Measurements from ENCODE around the gene TIMMDC1. TPM values are rescaled to one million over a fixed set of nuclear protein-coding genes. Genes with fewer than 3 reads are reported as not detected.
"Not testable (repeated sequence)": the region's sequence is repeated elsewhere in the genome, so short reads cannot be mapped to it uniquely, and the experiment has no call there.

The TIMMDC1 gene
- total RNA-seq, 2 experiments from 2014 or later = 78.1 to 79.8 TPM

DNA sequence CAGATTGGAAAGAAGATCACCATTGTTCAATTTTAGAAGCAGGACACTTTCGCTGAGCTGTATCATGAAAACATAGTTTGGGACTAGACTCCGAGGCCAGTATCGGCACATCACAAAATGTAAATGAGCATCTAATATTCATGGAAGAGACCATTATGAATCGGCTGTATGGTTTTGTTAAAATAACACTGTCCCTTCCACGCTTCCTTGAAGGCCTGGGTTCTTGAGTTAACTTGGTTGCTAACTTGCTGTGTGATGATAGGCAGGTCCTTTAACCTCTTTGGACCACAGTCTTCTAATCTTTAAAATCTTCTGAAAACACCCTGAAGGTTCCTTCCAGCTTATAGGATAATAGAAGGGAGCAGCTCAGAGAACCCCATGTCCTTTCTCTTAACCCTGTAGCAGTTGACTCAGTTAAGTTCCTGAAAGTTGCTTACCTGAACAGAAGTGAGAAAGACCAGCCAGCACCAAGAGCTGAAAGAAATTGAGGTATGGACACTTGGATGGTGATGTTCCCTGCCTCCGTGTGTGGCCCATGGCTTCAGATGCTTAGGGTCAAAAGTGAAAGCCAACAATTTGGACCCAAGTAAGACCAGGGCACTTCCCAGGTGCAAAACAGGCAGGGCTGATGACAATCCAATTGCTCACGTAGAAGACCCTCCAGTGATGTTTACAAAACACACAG lies 59.0 kb downstream of the TIMMDC1 start:
- Mint-ChIP-seq H3K36me3 (ENCODE audit: low read depth) (peaks cover 45% of the 10 kb centered on the region), H3K9me3 (ENCODE audit: insufficient read depth) (no peaks in the 10 kb centered on the region), H3K27me3 (ENCODE audit: low read depth) (no peaks in the 10 kb centered on the region), H3K4me3 (peak overlapping the region; percentile 78), H3K4me1 (ENCODE audit: low read depth) (peaks cover 72% of the 10 kb centered on the region), H3K27ac (peak overlapping the region; percentile 78)
- ATAC-seq (no peak), DNase-seq (no peak)
- POLR2A ChIA-PET = interaction anchor here (0.6 to 4.3 kb wide), 4 partner anchors 58 to 792 kb away, joined by 3 to 30 read pairs (median 7); partner anchors contain the start of genes TIMMDC1 and TMEM39A
- CTCF ChIA-PET = interaction anchor here (1.1 to 1.9 kb wide), 3 partner anchors 15 to 316 kb away, joined by 3 to 5 read pairs (median 4); partner anchors contain the start of genes B4GALT4 and TIMMDC1

DNA sequence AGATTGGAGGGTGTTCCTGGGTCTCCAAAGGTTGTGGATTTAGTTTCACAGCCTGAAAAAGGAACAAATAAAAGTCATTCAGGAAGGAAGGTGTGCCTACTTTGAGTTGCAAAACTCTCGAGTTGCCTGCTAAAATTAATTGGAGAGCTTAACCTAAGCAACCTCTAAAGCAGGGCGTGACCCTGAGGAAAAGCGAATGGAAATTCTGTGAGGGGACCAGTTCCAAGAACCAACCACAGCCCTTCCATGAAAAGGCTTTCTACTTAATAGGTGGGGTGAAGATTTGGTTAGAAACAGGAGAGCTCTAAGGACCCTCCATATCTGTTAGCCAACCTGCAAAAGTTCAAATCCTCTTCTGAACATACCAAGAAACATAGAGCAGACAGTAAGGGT lies 59.5 kb downstream of the TIMMDC1 start:
- ChIA-PET CTCF (interaction anchor here (1.1 to 1.9 kb wide), 5 partner anchors 15 to 317 kb away, joined by 3 to 5 read pairs (median 4); partner anchors contain the start of genes B4GALT4 and TIMMDC1), POLR2A (interaction anchor here (1.0 to 4.3 kb wide), 3 partner anchors 59 to 118 kb away, joined by 3 to 30 read pairs (median 10); partner anchors contain the start of genes TIMMDC1 and TMEM39A)
- Mint-ChIP-seq H3K9me3 (ENCODE audit: insufficient read depth) (no peaks in the 10 kb centered on the region), H3K4me1 (ENCODE audit: low read depth) (peaks cover 75% of the 10 kb centered on the region), H3K4me3 (peak overlapping the region; percentile 78), H3K36me3 (ENCODE audit: low read depth) (peaks cover 42% of the 10 kb centered on the region), H3K27me3 (ENCODE audit: low read depth) (no peaks in the 10 kb centered on the region), H3K27ac (peak overlapping the region; percentile 78)
- ATAC-seq (peak; percentile 35), DNase-seq (peak; percentile 77)

DNA sequence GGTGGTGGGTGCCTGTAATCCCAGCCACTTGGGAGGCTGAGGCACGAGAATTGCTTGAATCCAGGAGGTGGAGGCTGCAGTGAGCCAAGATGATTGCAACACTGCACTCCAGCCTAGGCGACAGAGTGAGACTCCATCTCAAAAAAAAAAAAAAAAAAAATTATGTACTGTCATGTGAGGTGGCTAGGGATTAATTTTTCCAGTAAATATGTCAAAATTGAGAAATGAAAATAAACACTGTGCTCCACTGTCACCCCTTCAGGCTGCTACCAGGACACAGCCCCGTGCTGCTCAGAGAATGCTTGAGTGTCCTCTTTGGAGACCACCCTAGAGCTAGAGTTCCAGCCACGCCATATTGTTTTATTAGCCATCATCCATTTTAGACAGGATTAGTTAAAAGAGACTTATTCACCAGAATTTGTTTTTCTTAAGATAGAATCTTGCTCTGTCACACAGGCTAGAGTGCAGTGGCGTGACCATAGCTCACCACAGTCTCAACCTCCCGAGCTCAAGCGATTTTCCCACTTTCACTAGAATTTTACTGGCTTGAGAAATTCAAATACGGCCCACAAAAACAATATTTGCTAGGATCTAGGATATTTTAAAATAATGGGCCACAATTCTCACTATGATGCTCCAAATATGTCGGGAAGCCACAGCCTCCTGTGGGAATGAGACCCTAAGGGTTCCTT lies 60.4 kb downstream of the TIMMDC1 start:
- H3K36me3 Mint-ChIP-seq (ENCODE audit: low read depth) = peaks cover 40% of the 10 kb centered on the region
- no peaks in the 10 kb centered on the region for H3K9me3 Mint-ChIP-seq (ENCODE audit: insufficient read depth)
- ATAC-seq (no peak), DNase-seq (no peak)
- ChIA-PET CTCF (interaction anchor here (0.7 to 2.0 kb wide), 19 partner anchors 8 to 284 kb away, joined by 3 to 10 read pairs (median 4); partner anchors contain the start of gene ADPRH), POLR2A (interaction anchor here (2.1 to 4.3 kb wide), 3 partner anchors 60 to 95 kb away, joined by 10 to 30 read pairs (median 11); partner anchors contain the start of genes TIMMDC1 and TMEM39A)
- H3K27ac Mint-ChIP-seq = peak overlapping the region; percentile 78
- H3K27me3 Mint-ChIP-seq (ENCODE audit: low read depth) = no peaks in the 10 kb centered on the region
- H3K4me3 Mint-ChIP-seq = peak overlapping the region; percentile 78
- H3K4me1 Mint-ChIP-seq (ENCODE audit: low read depth) = peaks cover 73% of the 10 kb centered on the region

DNA sequence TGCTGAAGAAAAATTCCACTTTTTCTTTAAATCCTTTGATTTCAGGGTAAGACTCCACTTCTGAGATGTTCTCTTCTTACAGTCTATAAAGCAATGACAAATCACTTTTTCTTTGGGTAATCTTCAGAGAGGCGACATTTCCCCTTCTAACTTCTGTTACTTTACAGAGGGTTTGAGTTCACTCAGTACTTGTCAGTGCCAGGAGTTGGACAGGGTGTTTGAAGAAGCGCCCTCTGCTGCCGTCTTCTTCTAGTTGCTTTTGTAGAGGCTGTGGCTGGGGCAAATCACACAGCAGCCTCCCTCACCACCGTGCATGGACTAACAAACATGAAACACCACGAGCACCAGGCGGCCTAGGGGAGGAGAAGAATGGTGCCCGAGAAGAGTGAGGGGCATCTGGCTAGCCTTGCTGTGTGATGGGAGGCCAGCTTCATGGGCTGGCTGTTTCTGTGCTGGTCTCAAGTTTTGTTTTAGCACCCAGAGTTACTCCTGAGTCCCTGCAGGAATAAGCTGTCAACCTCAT lies 61.2 kb downstream of the TIMMDC1 start, which contains the start of gene CD80:
TSS of gene CD80 (minus strand) at position 174 of the 523 bp plus-strand sequence. CDS start 1,886 bp downstream, outside the sequence.
- peak within 1 kb of the TSS; percentile 78 for H3K4me3 Mint-ChIP-seq
- DNase-seq (peak; percentile 90), ATAC-seq (peak; percentile 88)
- ChIA-PET POLR2A (interaction anchor here (1.2 to 4.3 kb wide), 4 partner anchors 61 to 122 kb away, joined by 3 to 30 read pairs (median 8); partner anchors contain the start of genes COX17, TIMMDC1 and TMEM39A), CTCF (interaction anchor here (0.7 to 2.0 kb wide), 27 partner anchors 9 to 323 kb away, joined by 3 to 10 read pairs (median 3); partner anchors contain the start of gene ADPRH)
- no peaks in the 10 kb centered on the region for H3K27me3 Mint-ChIP-seq (ENCODE audit: low read depth)
- H3K27ac Mint-ChIP-seq = peak within 1 kb of the TSS; percentile 78
- peaks cover 66% of the 10 kb centered on the region for H3K4me1 Mint-ChIP-seq (ENCODE audit: low read depth)
- H3K36me3 Mint-ChIP-seq (ENCODE audit: low read depth) = peaks cover 39% of the 10 kb centered on the region
- no peaks in the 10 kb centered on the region for H3K9me3 Mint-ChIP-seq (ENCODE audit: insufficient read depth)

DNA sequence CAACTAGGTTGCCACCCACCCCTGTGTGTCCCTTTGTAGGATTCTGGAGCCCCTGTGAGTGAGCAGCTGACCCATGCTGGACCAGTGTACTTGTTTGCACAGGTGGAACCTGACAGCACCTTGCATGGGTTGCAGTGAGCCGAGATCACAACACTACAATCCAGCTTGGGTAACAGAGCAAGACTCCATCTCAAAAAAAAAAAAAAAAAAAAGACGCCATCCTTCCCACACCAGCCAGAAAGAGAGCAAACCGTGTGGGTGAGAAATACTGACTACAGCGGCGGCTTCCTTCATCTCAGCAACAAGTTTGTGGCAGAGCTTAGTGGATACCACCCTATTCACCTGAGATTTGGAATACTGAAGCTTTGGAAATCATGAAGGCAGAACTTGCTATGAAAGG lies 61.8 kb downstream of the TIMMDC1 start:
- H3K27ac Mint-ChIP-seq = peak overlapping the region; percentile 60
- peaks cover 32% of the 10 kb centered on the region for H3K36me3 Mint-ChIP-seq (ENCODE audit: low read depth)
- peaks cover 59% of the 10 kb centered on the region for H3K4me1 Mint-ChIP-seq (ENCODE audit: low read depth)
- no peaks in the 10 kb centered on the region for H3K27me3 Mint-ChIP-seq (ENCODE audit: low read depth)
- H3K4me3 Mint-ChIP-seq = no peak overlapping the region
- DNase-seq (no peak), ATAC-seq (no peak)
- H3K9me3 Mint-ChIP-seq (ENCODE audit: insufficient read depth) = no peaks in the 10 kb centered on the region
- ChIA-PET CTCF (interaction anchor here (0.7 to 2.0 kb wide), 16 partner anchors 10 to 324 kb away, joined by 3 to 10 read pairs (median 4); partner anchors contain the start of gene ADPRH), POLR2A (interaction anchor here (1.2 to 4.3 kb wide), 4 partner anchors 61 to 122 kb away, joined by 3 to 30 read pairs (median 8); partner anchors contain the start of genes COX17, TIMMDC1 and TMEM39A)

DNA sequence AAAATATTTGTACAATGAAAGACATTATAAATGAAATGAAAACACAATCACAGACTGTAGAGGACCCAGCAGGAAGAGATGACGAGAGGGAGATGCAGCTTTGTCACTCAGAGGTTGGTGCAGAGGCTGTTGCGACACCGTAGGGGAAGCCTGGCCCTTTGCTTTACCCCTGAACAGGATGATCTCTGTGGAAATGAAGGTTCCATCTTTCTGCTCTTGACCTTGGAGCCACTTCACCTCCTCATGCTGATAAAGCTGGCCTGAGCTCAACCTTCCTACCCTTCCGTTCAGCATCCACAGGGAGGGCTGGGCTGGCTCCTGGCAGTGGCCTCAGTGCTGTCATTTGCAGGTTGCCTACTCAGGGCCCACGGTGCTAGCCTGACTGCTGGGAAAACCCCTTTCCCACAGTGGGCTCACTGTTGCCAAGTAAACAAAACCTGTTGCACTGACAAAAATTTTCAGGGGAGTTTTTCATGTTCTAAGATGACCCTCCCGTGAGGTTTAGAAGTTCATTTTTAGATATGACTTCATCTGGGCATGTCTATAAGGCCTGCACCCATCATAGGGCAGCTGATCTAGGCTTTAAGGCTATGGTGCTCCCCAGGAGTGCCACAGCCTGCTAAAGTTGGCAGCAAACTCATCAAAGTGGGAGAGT lies 64.1 kb downstream of the TIMMDC1 start:
- POLR2A ChIA-PET = interaction anchor here (0.7 to 1.2 kb wide), 2 partner anchors 64 to 67 kb away, joined by 3 read pairs; partner anchors contain the start of gene TIMMDC1
- peak; percentile 61 for ATAC-seq
- H3K9me3 Mint-ChIP-seq (ENCODE audit: insufficient read depth) = no peaks in the 10 kb centered on the region
- CTCF ChIA-PET = interaction anchor here (1.0 to 1.2 kb wide), 2 partner anchors 12 to 32 kb away, joined by 3 read pairs; no protein-coding TSS in a partner anchor
- H3K4me3 Mint-ChIP-seq = no peak overlapping the region
- H3K36me3 Mint-ChIP-seq (ENCODE audit: low read depth) = peaks cover 9% of the 10 kb centered on the region
- peak overlapping the region; percentile 71 for H3K27ac Mint-ChIP-seq
- peaks cover 38% of the 10 kb centered on the region for H3K4me1 Mint-ChIP-seq (ENCODE audit: low read depth)
- peak; percentile 45 for DNase-seq
- H3K27me3 Mint-ChIP-seq (ENCODE audit: low read depth) = peaks cover 7% of the 10 kb centered on the region

DNA sequence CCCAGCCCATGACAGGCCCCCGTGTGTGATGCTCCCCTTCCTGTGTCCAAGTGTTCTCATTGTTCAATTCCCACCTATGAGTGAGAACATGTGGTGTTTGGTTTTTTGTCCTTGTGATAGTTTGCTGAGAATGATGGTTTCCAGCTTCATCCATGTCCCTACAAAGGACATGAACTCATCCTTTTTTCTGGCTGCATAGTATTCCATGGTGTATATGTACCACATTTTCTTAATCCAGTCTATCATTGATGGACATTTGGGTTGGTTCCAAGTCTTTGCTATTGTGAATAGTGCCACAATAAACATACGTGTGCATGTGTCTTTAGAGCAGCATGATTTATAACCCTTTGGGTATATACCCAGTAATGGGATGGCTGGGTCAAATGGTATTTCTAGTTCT lies 65.0 kb downstream of the TIMMDC1 start:
- Mint-ChIP-seq H3K4me1 (ENCODE audit: low read depth) (peaks cover 30% of the 10 kb centered on the region), H3K27me3 (ENCODE audit: low read depth) (peaks cover 11% of the 10 kb centered on the region)
- ATAC-seq; H3K4me3 Mint-ChIP-seq; H3K36me3 Mint-ChIP-seq (ENCODE audit: low read depth); DNase-seq; H3K27ac Mint-ChIP-seq; POLR2A ChIA-PET; H3K9me3 Mint-ChIP-seq (ENCODE audit: insufficient read depth): not testable (repeated sequence)
- CTCF ChIA-PET = interaction anchor here (1.0 kb wide), 1 partner anchor 13 kb away, joined by 3 read pairs; no protein-coding TSS in a partner anchor

DNA sequence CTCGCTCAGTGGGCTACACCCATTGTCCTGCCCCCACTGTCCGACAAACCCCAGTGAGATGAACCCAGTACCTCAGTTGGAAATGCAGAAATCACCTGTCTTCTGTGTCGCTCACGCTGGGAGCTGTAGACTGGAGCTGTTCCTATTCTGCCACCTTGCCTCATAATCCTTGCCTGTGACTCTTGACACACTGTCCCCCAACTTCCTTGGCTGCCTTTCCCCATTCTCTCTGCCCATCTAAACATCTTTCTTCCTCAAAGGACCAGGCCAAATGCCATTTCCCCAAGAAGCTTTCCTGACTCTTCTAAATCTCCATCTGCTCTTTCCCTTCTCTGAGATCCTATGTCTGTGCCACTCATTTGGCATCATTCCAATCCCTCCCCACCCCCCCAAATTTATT lies 70.8 kb downstream of the TIMMDC1 start:
- Mint-ChIP-seq H3K4me1 (ENCODE audit: low read depth) (peaks cover 23% of the 10 kb centered on the region), H3K27ac (no peak overlapping the region), H3K9me3 (ENCODE audit: insufficient read depth) (no peaks in the 10 kb centered on the region), H3K4me3 (no peak overlapping the region), H3K27me3 (ENCODE audit: low read depth) (peaks cover 17% of the 10 kb centered on the region), H3K36me3 (ENCODE audit: low read depth) (no peaks in the 10 kb centered on the region)
- no peak for DNase-seq
- CTCF ChIA-PET = interaction anchor here (1.7 kb wide), 1 partner anchor 10 kb away, joined by 5 read pairs; the partner anchor contains the start of gene CD80
- POLR2A ChIA-PET = interaction anchor here (1.2 kb wide), 1 partner anchor 10 kb away, joined by 3 read pairs; the partner anchor contains the start of gene ADPRH
- ATAC-seq = no peak

DNA sequence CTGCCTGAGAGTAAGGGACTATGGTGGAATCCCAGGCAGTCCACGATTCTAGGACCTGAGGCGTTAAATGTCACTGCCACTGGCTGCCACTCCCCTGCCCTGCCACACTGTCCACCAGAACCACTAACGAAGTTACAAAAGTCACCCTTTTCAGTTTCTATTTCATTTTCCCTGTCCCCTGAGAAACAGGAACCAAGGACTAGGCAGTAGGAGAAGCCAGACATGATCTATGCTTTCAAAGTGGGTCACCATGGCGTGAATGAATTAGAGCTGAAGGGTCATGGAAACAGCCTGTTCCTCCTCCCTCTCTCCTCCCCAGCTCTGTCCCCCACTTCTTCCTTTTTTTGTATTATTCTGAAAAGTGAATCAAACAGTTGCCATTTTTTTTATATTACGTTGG lies 71.9 kb downstream of the TIMMDC1 start:
- no peak for DNase-seq
- Mint-ChIP-seq H3K36me3 (ENCODE audit: low read depth) (no peaks in the 10 kb centered on the region), H3K27me3 (ENCODE audit: low read depth) (peaks cover 17% of the 10 kb centered on the region), H3K27ac (no peak overlapping the region), H3K9me3 (ENCODE audit: insufficient read depth) (no peaks in the 10 kb centered on the region), H3K4me1 (ENCODE audit: low read depth) (peaks cover 28% of the 10 kb centered on the region), H3K4me3 (no peak overlapping the region)
- POLR2A ChIA-PET = no interaction called here
- ATAC-seq = no peak
- CTCF ChIA-PET = interaction anchor here (1.1 to 1.7 kb wide), 2 partner anchors 9 to 11 kb away, joined by 3 to 5 read pairs; partner anchors contain the start of genes ADPRH and CD80

DNA sequence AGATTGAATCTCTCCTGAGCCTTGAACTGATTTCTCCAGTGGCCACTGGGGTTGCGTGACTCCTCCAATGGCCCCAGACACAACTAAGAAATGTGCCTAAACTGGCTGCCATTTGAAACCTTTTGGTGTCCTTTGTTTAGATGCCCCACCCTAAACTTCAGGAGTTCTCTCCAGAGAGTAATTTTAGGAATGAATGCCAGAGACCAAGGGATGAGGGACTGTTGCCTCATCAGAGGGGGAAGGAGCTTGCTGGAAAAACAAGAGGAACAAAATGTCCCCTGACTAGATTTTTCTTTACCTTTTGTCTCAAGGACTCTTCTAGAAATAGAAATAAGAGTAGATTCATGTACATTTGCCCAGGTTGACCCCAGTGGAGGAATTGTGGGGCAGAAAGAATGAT lies 72.9 kb downstream of the TIMMDC1 start:
- H3K27me3 Mint-ChIP-seq (ENCODE audit: low read depth) = peaks cover 14% of the 10 kb centered on the region
- no peak for ATAC-seq
- DNase-seq = no peak
- no peak overlapping the region for H3K27ac Mint-ChIP-seq
- peaks cover 28% of the 10 kb centered on the region for H3K4me1 Mint-ChIP-seq (ENCODE audit: low read depth)
- H3K9me3 Mint-ChIP-seq (ENCODE audit: insufficient read depth) = no peaks in the 10 kb centered on the region
- ChIA-PET POLR2A (no interaction called here), CTCF (interaction anchor here (1.1 kb wide), 1 partner anchor 9 kb away, joined by 3 read pairs; no protein-coding TSS in a partner anchor)
- H3K4me3 Mint-ChIP-seq = no peak overlapping the region
- no peaks in the 10 kb centered on the region for H3K36me3 Mint-ChIP-seq (ENCODE audit: low read depth)

Data from activated CD8-positive, alpha-beta T cell treated with anti-CD3 and anti-CD28 coated beads, Interleukin-2, amount 10 ng/mL, durations not matched to agents 7 days and 5 days (primary cell).